ENCODE measurements around the gene NDRG4. TPM values are rescaled to one million over a fixed set of nuclear protein-coding genes. Genes with fewer than 3 reads are reported as not detected.

Gene NDRG4
- total and polyA plus RNA-seq, 9 donors: 8.5 to 24.6 (median 16.9) TPM

DNA sequence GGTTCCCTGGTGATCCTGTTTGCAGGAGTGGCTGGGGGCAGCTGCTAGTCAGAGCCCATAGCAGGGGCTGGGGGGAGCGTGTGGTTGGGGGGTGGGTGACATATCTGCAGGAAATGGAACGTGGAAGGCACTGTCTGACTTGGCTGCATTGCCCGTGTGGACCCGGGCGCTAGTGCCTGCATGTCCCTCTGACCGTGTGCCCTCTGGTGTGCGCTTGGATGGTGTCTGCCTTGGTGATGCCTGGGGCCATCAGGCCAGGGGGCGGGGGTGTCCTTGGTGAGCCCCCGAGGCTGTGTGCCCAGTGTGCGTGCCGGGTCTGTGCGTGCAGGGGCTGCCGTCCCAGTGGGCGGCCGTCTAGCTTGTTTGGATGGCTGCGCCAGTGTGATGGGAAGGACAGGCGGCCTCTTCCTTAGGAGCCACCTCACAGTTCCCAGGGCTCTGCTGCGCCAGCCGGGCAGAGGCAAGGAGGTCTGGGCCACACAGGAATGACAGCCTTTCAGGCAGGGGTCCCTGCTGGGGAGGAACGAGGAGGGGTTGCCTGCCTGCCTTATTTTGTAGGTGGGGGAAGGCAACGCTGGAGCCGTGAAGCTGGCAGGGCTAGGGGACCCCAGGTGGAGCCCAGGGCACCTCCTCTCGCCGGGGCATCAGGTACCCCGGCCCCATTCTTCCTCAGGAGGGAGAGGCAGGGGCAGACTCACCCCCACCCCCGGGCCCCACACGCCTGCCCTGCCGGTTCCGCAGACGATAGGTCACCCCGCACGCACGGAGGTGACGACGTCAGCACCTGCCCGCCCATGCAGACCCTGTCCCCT is 693 bp downstream of the NDRG4 start:
- no peak for DNase-seq
- Histone ChIP-seq H3K36me3 (ENCODE audit: control insufficient read depth, insufficient read depth, low read length) (peaks cover 9% of the 10 kb centered on the region), H3K4me1 (ENCODE audit: control insufficient read depth, insufficient read depth, low read length) (peaks cover 33% of the 10 kb centered on the region), H3K9me3 (replicated peaks; ENCODE audit: control insufficient read depth, low read depth, low read length) (no peaks in the 10 kb centered on the region), H3K4me3 (ENCODE audit: low read length) (peak overlapping the region; percentile 46), H3K27ac (ENCODE audit: low read length) (no peak overlapping the region), H3K27me3 (ENCODE audit: control insufficient read depth, insufficient read depth, low read length) (peaks cover 30% of the 10 kb centered on the region)
- 7% methylated on average over 32 of the region's 36 CpGs for WGBS (ENCODE audit: insufficient coverage)

DNA sequence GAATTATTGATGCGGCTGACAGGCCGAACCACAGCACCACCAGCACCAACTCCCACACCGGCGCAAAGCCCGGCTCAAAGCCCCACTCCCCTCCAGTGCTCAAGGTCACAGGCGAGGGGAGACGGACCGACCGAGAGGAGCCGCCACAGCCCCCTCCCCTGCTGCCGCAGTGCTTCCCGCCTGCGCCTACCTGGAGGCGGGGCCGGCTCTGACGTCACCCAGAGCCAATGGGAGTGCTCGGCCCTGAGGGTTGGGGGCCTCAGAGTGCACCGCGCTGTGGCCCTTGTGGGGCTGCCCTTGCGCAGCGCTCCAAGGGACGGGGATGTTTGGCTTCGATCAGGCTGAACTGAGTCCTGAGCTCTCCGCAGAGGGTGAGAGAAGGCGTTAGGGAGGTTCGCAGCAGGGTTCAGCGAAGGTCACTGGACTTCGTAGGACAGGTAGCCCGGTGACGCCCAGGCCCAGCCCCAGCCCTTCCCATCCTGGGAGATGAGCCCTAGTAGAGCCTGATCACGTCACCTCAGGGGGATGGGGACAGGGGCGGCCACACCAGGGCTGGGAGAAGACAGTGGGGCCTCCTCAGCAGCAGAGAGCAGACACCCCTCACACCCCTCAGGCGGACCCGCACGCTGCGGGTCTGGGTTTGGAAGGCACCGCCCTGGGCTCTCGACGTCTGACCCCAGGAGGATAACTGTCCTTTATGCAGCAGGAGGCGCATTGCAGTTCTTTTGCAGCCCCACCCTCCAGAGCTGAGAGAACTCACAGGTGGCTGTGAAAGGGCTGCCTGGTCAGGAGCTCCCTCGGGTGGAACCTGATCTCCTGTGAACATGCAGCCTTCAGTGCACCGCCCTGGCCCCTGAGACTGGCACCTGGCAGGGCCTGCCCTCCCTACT is 1.5 kb downstream of the NDRG4 start:
- DNase-seq: peak; percentile 65
- Histone ChIP-seq H3K27ac (ENCODE audit: low read length) (no peak overlapping the region), H3K27me3 (ENCODE audit: control insufficient read depth, insufficient read depth, low read length) (peaks cover 30% of the 10 kb centered on the region), H3K36me3 (ENCODE audit: control insufficient read depth, insufficient read depth, low read length) (peaks cover 9% of the 10 kb centered on the region), H3K9me3 (replicated peaks; ENCODE audit: control insufficient read depth, low read depth, low read length) (no peaks in the 10 kb centered on the region), H3K4me3 (ENCODE audit: low read length) (peak overlapping the region; percentile 46), H3K4me1 (ENCODE audit: control insufficient read depth, insufficient read depth, low read length) (peaks cover 28% of the 10 kb centered on the region)
- 9% methylated on average over 34 of the region's 42 CpGs for WGBS (ENCODE audit: insufficient coverage)

DNA sequence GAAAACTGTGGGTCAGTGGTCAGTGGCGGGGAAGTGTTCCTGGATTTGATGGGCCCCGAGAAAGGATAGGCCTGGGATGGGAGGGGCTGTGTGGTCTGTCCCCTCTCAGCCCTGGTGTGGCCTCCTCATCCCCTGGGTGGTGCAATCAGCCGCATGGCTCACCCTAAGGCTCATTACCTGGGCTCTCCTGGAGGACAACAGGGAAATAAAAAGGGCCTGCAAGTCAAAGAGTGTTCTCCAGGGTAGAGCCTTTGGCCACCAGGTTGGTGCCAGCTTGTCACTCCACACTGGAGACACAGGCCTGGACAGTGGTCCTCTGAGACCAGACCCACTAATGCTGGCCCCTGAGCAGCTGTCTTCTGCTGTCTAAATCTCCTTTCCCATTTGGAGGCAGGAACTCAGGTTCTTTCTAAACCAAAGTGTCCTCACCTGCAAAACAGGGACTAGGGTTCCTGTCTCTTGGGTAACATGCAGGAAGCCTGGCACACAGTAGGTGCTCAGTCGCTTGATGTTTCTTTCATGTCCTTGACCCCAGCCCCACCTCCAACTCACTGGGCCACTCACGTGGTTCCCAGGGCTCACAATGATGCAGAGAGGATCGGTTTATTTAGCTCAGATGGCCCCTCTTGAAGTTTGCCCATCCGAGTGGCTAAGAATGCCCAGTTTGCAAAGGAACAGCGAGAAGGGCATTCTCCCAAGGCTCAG is 2.4 kb downstream of the NDRG4 start:
- no peak for DNase-seq
- no peaks in the 10 kb centered on the region for H3K9me3 ChIP-seq (replicated peaks; ENCODE audit: control insufficient read depth, low read depth, low read length)
- H3K36me3 ChIP-seq (ENCODE audit: control insufficient read depth, insufficient read depth, low read length): peaks cover 9% of the 10 kb centered on the region
- WGBS (ENCODE audit: insufficient coverage): 82% methylated on average over 6 of the region's 8 CpGs
- no peak overlapping the region for H3K27ac ChIP-seq (ENCODE audit: low read length)
- peaks cover 28% of the 10 kb centered on the region for H3K4me1 ChIP-seq (ENCODE audit: control insufficient read depth, insufficient read depth, low read length)
- no peak overlapping the region for H3K4me3 ChIP-seq (ENCODE audit: low read length)
- H3K27me3 ChIP-seq (ENCODE audit: control insufficient read depth, insufficient read depth, low read length): peaks cover 30% of the 10 kb centered on the region

DNA sequence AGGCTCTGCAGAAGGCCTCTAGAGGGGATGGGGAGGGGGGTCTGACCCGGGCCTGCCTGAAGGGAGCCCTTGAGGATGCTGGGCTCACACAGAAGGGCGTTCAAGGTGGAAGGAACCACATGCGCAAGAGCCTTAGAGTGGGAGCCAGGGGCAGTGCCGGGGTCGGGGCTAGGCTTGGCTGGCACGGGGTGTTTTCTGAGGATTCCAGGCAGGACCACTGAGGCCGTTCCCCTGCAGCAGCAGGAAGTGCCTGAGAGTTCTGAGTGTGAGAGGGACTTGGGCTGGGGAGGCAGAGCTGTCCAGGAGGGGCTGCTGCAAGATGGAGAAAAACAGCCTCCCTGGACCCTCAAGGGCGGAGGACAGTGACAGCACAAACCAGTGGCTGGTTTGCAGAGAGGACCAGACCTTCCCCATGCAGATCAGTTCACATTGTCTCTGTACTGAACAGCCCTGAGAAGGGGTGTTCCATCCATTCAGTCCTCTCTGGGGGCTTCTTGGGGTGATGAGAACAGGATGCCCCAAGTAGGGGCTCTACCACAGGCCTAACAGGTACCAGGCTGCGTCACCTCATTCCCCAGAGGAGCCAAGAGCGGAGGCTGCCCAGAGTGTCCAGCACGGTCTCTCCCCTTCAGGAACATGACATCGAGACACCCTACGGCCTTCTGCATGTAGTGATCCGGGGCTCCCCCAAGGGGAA is 3.4 kb downstream of the NDRG4 start:
- H3K36me3 ChIP-seq (ENCODE audit: control insufficient read depth, insufficient read depth, low read length): peaks cover 12% of the 10 kb centered on the region
- 86% methylated on average over 13 of the region's 14 CpGs for WGBS (ENCODE audit: insufficient coverage)
- no peaks in the 10 kb centered on the region for H3K9me3 ChIP-seq (replicated peaks; ENCODE audit: control insufficient read depth, low read depth, low read length)
- peaks cover 30% of the 10 kb centered on the region for H3K27me3 ChIP-seq (ENCODE audit: control insufficient read depth, insufficient read depth, low read length)
- no peak overlapping the region for H3K4me3 ChIP-seq (ENCODE audit: low read length)
- no peak for DNase-seq
- no peak overlapping the region for H3K27ac ChIP-seq (ENCODE audit: low read length)
- peaks cover 28% of the 10 kb centered on the region for H3K4me1 ChIP-seq (ENCODE audit: control insufficient read depth, insufficient read depth, low read length)

DNA sequence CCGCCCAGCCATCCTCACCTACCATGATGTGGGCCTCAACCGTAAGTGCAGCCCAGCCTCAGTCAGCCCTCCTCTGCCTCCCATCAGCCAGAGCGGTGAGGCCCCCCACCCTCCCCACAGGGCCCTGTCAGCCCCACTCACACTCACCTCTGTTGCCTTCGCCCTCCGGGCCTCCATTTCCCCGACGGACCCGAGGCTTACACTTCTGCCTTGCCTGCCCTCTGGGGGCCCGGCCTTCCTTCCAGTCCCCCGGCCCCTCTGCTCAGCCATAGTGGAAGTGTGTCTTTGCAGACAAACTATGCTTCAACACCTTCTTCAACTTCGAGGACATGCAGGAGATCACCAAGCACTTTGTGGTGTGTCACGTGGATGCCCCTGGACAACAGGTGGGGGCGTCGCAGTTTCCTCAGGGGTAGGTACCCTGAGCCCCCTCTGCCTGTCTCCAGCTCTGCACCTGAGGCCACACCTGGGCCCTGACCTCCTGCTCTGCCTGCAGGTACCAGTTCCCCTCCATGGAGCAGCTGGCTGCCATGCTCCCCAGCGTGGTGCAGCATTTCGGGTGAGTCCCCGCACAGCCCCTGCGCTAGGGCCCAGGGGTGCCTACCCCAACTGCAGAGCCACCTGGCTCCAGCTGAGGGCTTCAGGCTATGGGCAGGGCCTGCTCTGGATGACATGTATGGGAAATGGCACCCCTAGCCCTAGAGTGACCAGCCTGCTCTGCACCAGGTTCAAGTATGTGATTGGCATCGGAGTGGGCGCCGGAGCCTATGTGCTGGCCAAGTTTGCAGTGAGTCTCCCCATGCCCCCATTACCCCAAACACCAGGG is 4.1 kb downstream of the NDRG4 start:
- DNase-seq: no peak
- H3K36me3 ChIP-seq (ENCODE audit: control insufficient read depth, insufficient read depth, low read length): peaks cover 12% of the 10 kb centered on the region
- no peaks in the 10 kb centered on the region for H3K9me3 ChIP-seq (replicated peaks; ENCODE audit: control insufficient read depth, low read depth, low read length)
- 91% methylated on average over 14 of the region's 21 CpGs for WGBS (ENCODE audit: insufficient coverage)
- H3K27me3 ChIP-seq (ENCODE audit: control insufficient read depth, insufficient read depth, low read length): peaks cover 30% of the 10 kb centered on the region
- H3K4me1 ChIP-seq (ENCODE audit: control insufficient read depth, insufficient read depth, low read length): peaks cover 28% of the 10 kb centered on the region
- H3K27ac ChIP-seq (ENCODE audit: low read length): no peak overlapping the region
- no peak overlapping the region for H3K4me3 ChIP-seq (ENCODE audit: low read length)

DNA sequence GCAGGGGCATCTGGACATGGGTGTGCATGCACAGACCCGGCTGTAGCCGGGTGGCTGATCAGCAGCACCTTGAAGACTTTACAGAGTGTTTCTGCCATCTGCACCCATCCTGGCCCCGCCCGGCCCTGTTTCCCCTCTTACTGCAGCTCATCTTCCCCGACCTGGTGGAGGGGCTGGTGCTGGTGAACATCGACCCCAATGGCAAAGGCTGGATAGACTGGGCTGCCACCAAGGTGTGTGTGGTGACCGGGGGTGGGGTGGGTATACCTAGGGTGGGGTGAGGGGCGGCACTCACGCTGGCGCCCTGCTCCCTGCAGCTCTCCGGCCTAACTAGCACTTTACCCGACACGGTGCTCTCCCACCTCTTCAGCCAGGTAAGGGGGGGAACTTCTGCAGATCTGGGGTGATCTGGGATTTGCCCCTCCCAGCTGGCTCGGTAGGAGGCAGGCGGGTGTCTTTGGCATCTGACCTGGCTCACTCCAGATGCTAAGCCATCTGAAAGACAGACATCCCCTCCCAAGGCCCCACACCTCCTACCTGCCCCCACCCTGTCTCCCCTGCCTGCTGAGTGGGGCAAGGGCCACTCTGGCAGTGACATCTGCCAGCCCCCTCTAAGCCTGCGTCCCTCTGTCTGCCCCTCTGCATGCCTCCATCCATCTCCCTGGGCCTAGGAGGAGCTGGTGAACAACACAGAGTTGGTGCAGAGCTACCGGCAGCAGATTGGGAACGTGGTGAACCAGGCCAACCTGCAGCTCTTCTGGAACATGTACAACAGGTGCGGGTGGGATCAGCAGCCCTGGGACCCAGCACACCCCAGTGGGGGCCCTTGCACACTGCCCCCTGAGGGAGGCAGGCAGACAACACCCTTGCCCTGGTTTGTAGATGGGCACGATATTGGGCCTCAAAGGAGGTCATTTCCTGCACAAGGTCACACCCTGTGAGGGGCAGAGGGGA is 6.6 kb downstream of the NDRG4 start:
- 85% methylated on average over 9 of the region's 20 CpGs for WGBS (ENCODE audit: insufficient coverage)
- H3K9me3 ChIP-seq (replicated peaks; ENCODE audit: control insufficient read depth, low read depth, low read length): no peaks in the 10 kb centered on the region
- no peak overlapping the region for H3K4me3 ChIP-seq (ENCODE audit: low read length)
- H3K27me3 ChIP-seq (ENCODE audit: control insufficient read depth, insufficient read depth, low read length): peaks cover 10% of the 10 kb centered on the region
- peaks cover 10% of the 10 kb centered on the region for H3K4me1 ChIP-seq (ENCODE audit: control insufficient read depth, insufficient read depth, low read length)
- H3K27ac ChIP-seq (ENCODE audit: low read length): no peak overlapping the region
- no peak for DNase-seq
- peaks cover 22% of the 10 kb centered on the region for H3K36me3 ChIP-seq (ENCODE audit: control insufficient read depth, insufficient read depth, low read length)

DNA sequence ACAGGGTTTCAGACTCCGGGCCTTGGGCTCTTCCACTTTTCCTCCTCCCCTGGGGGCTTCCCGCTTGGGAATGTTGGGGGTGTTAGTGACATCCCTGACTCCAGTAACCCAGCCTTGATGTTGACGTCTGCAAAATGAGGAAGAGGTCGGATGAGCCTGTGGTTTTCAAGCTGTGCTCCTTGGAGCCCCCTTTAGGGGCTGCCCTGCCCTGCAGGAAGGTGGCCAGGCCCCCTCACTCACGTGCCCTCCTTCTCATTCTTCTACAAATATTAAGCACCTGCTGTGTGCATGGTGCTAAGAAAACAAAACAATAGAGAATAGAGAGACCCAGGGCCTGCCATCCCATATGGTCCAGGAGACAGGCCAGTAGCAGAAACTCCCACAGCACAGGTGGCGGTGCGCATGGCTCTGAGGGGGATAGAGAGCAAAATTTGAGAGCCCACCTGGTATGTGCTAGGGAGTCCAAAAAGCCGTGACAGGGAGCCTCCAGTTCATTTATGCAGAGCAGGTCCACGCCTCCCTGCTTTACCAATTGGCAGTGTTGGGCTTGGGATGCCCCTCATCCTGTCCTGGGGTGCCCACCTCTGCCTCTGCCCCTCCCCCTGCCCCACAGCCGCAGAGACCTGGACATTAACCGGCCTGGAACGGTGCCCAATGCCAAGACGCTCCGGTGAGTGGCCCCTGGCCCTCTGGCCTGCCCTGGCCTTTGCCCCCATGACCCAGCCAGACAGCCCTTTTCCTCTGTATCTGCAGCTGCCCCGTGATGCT is 7.4 kb downstream of the NDRG4 start:
- peaks cover 7% of the 10 kb centered on the region for H3K4me1 ChIP-seq (ENCODE audit: control insufficient read depth, insufficient read depth, low read length)
- H3K9me3 ChIP-seq (replicated peaks; ENCODE audit: control insufficient read depth, low read depth, low read length): no peaks in the 10 kb centered on the region
- H3K4me3 ChIP-seq (ENCODE audit: low read length): no peak overlapping the region
- no peak overlapping the region for H3K27ac ChIP-seq (ENCODE audit: low read length)
- DNase-seq: no peak
- H3K27me3 ChIP-seq (ENCODE audit: control insufficient read depth, insufficient read depth, low read length): peaks cover 4% of the 10 kb centered on the region
- peaks cover 22% of the 10 kb centered on the region for H3K36me3 ChIP-seq (ENCODE audit: control insufficient read depth, insufficient read depth, low read length)
- 79% methylated on average over 5 of the region's 15 CpGs for WGBS (ENCODE audit: insufficient coverage)

Data from muscle of leg (tissue), 11 donors.